OCI-M1 (cell line): Measurements from ENCODE around the gene LAMB4.

Experiments used
- DNase-seq: peaks from one replicate; lab custom pipeline; 2025; lab: John Stamatoyannopoulos, UW

Gene LAMB4

DNA sequence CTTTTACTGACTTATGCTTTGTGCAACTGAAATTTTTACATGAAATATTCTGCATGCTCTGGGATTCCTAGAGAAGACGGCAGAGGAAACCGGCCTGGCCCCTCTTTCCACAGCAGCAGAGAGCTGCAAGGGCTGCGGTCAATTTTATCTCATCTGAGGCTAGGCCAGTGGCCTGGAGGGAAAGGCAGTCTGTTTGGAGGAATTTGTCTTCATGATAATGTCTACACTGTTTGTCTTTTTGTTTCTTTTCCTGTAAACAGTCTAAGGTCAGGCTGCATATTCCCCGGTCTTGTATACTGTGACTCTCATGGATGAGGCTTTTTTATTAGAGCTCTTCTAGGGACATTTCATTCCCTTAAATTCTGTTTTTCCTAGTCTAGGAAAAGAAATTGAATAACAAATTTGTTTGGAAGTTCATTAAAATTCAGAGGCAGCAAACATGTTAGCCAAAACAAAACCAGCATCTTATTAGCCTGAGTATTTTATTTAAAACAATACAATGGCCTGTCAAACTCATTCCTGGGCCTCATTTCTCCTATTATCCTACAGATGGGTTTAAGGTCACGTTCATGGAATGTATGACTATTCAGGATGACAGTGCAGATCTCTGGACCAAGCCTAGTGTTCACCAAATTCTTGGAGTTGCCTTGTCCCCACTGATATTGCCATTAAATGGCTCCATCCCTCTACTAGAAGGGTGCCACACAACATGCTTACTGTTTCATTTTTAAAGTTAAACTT lies 26.4 kb downstream of the LAMB4 start:
- DNase-seq: peak; percentile 20

- DNase-seq: no peak
These were observed 27.4 kb downstream of the LAMB4 start for GRCh38 chr7:108102671-108103312.

- no peak for DNase-seq
These were observed 28.4 kb downstream of the LAMB4 start for GRCh38 chr7:108101759-108102158.

- no peak for DNase-seq
These were observed 30.4 kb downstream of the LAMB4 start for GRCh38 chr7:108099713-108100112.

DNA sequence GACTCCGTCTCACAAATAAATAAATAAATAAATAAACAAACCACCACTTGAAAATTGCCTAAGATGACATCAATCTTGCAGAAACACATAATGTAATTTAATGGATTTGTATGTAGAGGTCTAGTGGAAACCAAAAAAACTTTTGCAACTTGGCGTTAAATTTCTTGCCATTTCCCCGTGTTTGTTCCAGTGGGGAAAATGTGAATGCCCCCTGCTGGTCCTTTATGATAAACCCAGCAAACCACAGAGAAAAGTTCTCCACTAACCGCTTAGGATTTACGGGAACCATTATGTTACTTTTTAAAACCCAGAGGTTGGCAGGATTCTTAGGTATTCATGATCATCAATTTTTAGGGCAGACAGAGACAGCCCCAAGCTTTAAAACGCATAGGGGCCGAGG lies 32.5 kb downstream of the LAMB4 start:
- DNase-seq: peak; percentile 38

DNA sequence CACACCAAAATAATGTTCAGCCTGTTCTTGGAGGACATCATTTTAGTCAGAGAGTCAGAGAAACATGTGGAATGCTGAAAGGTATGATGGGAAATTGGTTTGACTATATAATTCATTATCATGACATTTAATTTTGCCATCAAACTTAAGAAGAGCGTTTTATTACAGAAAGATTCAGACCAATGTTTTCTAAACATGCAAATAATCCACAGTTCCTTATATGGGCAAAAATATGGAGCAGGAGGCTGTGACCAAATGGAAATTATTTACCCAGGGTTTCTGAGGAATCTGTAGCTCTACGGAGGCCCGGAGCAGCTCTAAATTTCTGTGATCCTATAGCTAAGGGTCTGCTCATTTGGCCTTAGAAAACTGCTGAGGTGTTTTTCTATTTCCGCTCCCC lies 33.2 kb downstream of the LAMB4 start:
- no peak for DNase-seq

- DNase-seq: no peak
These were observed 35.0 kb downstream of the LAMB4 start for GRCh38 chr7:108094933-108095710.

DNA sequence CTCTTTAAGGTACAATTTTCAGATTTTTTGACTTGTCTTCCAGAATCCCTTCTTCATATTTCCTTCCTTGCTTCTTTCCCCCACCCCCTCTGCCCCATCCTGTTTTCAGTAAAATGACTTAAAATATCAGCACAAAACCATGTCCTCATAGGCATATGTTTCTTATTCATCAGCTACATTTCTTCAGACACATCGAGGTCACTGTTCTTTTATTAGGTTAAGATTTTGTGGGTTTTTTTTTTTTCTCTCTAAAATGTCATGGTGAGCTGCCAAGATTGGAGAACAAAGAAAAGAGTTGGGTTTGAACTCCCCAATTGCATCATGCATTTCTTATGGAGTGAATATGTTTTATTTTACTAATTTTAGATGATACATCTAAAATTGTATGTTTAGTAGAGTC lies 35.8 kb downstream of the LAMB4 start:
- DNase-seq: no peak

GRCh38 chr7:108093851-108094331 lies 36.3 kb downstream of the LAMB4 start:
- DNase-seq: no peak

DNA sequence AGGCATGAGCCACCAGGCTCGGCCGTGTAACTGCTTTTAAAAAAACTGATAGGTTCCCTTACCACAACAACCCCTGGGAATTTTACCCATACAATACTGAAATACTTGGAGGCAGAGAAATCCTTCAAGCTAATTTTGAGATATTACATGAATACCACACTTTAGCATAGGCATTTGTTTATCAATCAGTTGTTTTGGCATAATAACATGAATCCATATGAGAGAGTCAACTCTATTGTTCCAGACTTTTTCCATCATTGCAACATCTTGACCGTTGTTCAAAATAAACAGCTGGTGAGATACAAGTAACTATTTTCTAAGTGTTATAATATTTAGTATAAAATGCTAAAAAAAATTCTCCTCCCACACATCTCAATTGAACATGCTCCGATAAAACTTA lies 36.8 kb downstream of the LAMB4 start:
- no peak for DNase-seq

- DNase-seq: no peak
These were observed 38.7 kb downstream of the LAMB4 start for GRCh38 chr7:108091461-108091831.

DNA sequence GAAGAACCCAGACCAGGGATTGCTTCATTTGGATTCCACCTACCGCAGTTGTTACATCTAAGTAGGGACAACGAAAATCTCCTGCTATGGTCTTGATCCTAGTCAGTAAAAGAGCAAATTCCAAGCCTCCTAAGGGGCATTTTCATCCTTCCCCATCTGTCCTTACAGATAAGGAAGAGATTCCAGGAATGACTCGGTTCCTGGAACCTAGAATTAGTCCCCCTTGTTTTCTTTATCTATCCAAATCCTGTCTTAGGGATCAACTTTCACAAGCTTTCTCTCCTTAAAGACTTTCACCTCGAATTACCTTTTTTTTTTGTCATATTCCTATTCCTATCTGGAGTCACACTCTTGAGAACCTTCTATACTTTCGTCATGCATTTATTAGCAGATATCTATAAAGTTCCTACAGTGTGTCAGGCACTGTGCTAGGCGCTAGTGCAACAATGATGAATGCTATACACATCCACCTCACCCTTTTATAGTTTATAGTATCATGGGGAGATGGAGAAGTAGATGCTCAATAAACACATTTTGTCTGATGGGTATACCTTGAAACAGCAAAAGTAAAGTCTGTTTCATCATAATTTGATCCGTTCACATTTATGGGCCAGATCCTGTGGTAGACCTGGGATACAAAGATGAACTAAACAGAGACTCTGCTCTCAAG lies 39.2 kb downstream of the LAMB4 start:
- no peak for DNase-seq

DNA sequence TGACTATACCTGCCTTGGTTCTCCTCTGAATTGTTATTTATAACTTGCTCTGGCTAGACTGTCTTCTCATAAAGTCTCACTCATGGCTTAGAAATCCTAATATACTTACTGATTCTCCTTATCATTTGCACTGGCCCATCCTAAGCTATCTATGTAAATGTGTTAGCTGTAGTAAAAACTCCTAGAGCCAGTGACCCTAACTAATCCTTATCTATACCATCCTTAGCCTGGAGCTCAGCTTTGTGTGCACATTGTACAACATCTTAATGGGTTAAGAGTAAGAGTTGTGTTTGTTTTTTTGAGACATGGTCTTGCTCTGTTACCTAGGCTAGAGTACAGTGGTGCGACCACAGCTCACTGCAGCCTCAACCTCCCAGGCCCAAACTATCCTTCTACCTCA lies 40.8 kb downstream of the LAMB4 start:
- peak; percentile 2 for DNase-seq

GRCh38 chr7:108088729-108089128 lies 41.4 kb downstream of the LAMB4 start:
- DNase-seq: no peak

- no peak for DNase-seq
These were observed 42.4 kb downstream of the LAMB4 start for GRCh38 chr7:108087778-108088177.

DNA sequence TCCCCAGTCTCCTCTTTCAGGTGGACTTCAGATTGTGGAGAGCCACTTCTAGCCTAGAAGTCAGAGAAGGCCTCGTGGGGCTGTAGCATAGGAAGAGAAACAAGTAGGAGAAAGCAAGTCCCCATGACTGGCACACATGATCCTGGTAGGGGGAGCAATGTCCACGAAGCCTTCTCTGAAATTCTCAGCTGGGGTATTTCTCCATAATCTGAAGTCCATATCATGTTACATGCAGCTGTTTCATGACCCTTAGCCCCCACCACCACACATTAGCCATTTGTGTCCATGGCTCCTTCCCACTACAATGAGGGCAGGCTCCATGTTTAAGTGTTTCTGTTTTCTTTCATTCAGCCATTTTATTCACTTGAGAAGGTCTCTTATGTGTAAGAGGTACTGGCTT lies 43.2 kb downstream of the LAMB4 start:
- DNase-seq: no peak

DNA sequence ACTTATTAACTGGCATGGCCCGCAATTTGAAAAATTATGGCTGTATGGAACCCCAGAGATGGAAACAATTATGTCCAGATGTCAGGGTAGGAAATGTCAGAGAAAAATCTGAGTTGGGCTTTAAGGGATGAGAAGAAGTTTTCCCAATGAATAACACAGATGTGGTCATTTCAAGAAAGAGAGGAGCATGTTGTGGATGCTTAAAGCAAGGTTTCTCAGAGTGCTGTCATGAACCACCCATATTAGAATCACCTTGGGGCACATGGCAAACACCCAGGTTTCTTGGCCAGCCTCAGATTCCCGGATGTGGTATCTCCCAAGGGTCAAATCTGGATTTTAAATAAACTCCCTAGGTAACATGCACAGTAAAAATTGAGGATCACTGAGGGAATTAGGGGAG lies 43.6 kb downstream of the LAMB4 start:
- no peak for DNase-seq

DNA sequence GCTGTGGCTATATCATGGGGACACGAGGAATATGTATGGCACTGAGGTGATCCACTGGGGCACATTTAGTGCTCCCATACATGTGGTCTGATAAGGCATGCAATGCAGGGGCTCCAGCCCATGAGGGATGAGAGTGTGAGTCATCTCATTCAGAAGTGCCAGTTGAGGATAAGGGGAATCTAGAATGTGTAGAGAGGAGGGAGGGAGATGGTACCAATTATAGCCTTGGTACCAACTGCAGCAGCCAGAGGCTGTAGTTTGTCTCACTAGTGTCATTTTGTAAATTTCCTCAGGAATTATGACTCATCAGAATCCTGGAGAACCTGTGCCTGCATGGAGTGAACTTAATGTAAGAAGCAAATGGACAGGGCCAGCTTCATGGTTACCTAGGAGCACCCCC lies 46.2 kb downstream of the LAMB4 start:
- no peak for DNase-seq

DNA sequence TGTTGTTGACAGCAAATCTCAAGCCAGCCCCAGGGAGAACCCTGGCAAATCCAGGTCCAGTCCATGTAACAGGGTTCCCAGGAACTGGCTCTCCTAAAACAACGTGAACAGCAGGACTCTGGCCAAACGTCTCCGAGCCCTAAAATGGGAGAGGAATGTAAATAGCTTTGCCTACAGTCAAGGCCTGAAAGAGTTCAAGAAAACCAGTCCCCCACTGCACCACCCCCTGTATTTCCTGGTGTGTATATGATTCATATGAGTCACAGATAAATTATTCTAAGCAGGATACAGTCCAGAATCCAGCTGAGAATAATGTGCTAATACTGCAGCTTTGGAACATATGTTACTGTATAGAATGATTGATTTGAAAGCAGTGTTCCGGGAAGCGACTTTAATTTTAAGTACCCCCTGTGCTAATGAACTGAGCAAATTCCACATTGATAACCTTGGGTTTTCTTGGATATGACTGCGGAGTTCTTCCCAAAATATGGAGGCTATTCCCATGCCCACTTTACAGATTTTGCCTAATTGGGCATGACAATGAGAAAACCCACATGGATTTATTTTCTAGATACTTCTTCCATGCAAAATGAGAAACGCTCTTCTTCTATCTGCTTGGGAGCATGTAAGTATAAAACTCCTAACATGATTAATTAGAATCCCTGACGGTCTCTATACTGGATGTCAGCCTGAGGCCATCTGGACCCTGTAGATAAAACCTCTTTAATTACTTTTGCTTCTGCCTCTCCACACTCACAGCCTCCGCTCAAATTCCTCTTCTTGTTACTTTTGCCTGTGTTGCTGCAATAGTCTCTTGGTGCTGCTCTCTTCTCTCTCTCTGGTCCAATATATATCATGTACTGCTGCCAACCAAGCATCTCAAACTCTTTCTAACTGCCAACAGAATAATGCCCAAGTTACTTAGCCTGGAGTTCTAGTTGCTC lies 50.2 kb downstream of the LAMB4 start:
- peak; percentile 84 for DNase-seq

- DNase-seq: no peak
These were observed 50.9 kb downstream of the LAMB4 start for GRCh38 chr7:108079276-108079647.

- DNase-seq: no peak
These were observed 51.5 kb downstream of the LAMB4 start for GRCh38 chr7:108078691-108079090.
